ENCODE data around the gene MTRF1L.

MTRF1L gene

DNA sequence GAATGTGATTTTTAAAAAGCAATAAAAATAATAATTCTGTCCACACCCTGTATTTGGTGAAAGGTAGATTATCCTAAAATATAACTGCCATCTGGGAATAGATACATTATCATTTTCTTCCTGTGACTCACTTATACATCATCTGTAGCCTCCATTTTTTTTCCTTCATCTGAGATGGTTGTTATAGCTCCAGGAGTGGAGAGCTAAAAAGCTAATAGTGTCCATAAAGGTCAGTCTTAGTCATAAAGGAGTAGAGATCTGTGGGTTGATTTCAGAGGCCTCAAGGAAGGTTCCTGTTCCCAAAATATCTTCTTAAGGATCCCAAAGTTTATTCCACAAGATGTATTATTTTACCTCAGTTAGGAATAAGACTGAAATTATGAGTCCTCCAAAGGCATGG lies 60.8 kb downstream of the MTRF1L start:
- no peak overlapping the region for H3K4me3 ChIP-seq (ENCODE audit: low read depth in 1 of 2, low read length in 2 of 2)
- H3K27me3 ChIP-seq (ENCODE audit: control insufficient read depth in 1 of 2, insufficient read depth in 2 of 2, low read length in 2 of 2): no peaks in the 10 kb centered on the region
- H3K36me3 ChIP-seq (ENCODE audit: insufficient read depth, low read length): no peaks in the 10 kb centered on the region
- H3K9me3 ChIP-seq (ENCODE audit: low read length): no peaks in the 10 kb centered on the region
- no peaks in the 10 kb centered on the region for H3K4me1 ChIP-seq (ENCODE audit: insufficient read depth, low read length)
- H3K9ac ChIP-seq (ENCODE audit: low read length): no peak overlapping the region
- no peak overlapping the region for H3K27ac ChIP-seq (ENCODE audit: low read depth, low read length)

Measured in muscle layer of colon (tissue), 2 donors.